Osteoblast (primary cell): ENCODE results near the gene TAGLN2. TPM values are rescaled to one million over a fixed set of nuclear protein-coding genes. Genes with fewer than 3 reads are reported as not detected.

Experiments used
- DNase-seq: peaks from one replicate; pipeline ENCODE4 v3.0.0; 2011; ENCODE audit warnings: low spot score, mixed read lengths; ENCODE audit not compliant: insufficient read length; ENCODE audit errors: missing footprints
- H2AFZ ChIP-seq: 2 replicates; pipeline ENCODE4 v1.6.0; 2011; ENCODE audit warnings: mild to moderate bottlenecking, low read length
- H3K27ac ChIP-seq: 2 replicates; pipeline ENCODE4 v1.5.1; 2011; ENCODE audit warnings: mild to moderate bottlenecking, low read depth, low read length, moderate library complexity
- H3K27me3 ChIP-seq: 2 replicates; pipeline ENCODE4 v1.6.0; 2012; ENCODE audit warnings: mild to moderate bottlenecking, control low read depth, inconsistent platforms, low read length, moderate library complexity; ENCODE audit not compliant: insufficient read depth
- H3K36me3 ChIP-seq: 2 replicates; pipeline ENCODE4 v1.5.1; 2011; ENCODE audit warnings: mild to moderate bottlenecking, low read length, control low read depth, moderate library complexity; ENCODE audit not compliant: insufficient read depth
- H3K4me1 ChIP-seq: 2 replicates; pipeline ENCODE4 v1.5.1; 2011; ENCODE audit warnings: mild to moderate bottlenecking, low read length, control low read depth, moderate library complexity; ENCODE audit not compliant: insufficient read depth
- H3K4me2 ChIP-seq: 2 replicates; pipeline ENCODE4 v1.6.0; 2011; ENCODE audit warnings: mild to moderate bottlenecking, low read length; ENCODE audit not compliant: insufficient read depth
- H3K4me3 ChIP-seq: fragments of 200-600 bp; sonication (generic); 3 replicates; pipeline ENCODE4 v1.5.1; 2012; ENCODE audit warnings: mild to moderate bottlenecking, low read length, inconsistent platforms; ENCODE audit not compliant: insufficient read depth
- H3K79me2 ChIP-seq: 2 replicates; pipeline ENCODE4 v1.6.0; 2012; ENCODE audit warnings: mild to moderate bottlenecking, low read length, control low read depth, inconsistent platforms; ENCODE audit not compliant: insufficient read depth
- H3K9me3 ChIP-seq: 2 replicates; pipeline ENCODE4 v1.5.1; 2011; ENCODE audit warnings: low read depth, low read length, control low read depth
- H4K20me1 ChIP-seq: 2 replicates; pipeline ENCODE4 v1.6.0; 2012; ENCODE audit warnings: mild to moderate bottlenecking, low read length, control low read depth; ENCODE audit not compliant: insufficient read depth
- total RNA-seq: library from RNA; depleted of rRNA; stranded (reverse); fragments of >200 nt; gene quantifications from 2 replicates; pipeline ENCODE4 v1.2.3, GENCODE V29; 2012
- TF ChIP-seq, protein P1 (sequence below): IDR thresholded peaks from 2 replicates; pipeline ENCODE4 v1.5.1; 2011; ENCODE audit warnings: mild to moderate bottlenecking, low read depth, low read length, moderate library complexity; ENCODE audit errors: extremely low read depth

Gene TAGLN2
- total RNA-seq, 1 donor: 159 TPM

GRCh38 chr1:159940006-159940620 is 14.8 kb upstream of the TAGLN2 start:
- H3K27me3 ChIP-seq: peaks cover 28% of the 10 kb centered on the region
- TF ChIP-seq, protein P1, sequence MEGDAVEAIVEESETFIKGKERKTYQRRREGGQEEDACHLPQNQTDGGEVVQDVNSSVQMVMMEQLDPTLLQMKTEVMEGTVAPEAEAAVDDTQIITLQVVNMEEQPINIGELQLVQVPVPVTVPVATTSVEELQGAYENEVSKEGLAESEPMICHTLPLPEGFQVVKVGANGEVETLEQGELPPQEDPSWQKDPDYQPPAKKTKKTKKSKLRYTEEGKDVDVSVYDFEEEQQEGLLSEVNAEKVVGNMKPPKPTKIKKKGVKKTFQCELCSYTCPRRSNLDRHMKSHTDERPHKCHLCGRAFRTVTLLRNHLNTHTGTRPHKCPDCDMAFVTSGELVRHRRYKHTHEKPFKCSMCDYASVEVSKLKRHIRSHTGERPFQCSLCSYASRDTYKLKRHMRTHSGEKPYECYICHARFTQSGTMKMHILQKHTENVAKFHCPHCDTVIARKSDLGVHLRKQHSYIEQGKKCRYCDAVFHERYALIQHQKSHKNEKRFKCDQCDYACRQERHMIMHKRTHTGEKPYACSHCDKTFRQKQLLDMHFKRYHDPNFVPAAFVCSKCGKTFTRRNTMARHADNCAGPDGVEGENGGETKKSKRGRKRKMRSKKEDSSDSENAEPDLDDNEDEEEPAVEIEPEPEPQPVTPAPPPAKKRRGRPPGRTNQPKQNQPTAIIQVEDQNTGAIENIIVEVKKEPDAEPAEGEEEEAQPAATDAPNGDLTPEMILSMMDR: no peak
- no peak overlapping the region for H3K27ac ChIP-seq
- peaks cover under 1% of the 10 kb centered on the region for H3K4me1 ChIP-seq
- H3K9me3 ChIP-seq: no peaks in the 10 kb centered on the region
- peak; percentile 85 for DNase-seq
- no peaks in the 10 kb centered on the region for H3K79me2 ChIP-seq
- H3K4me2 ChIP-seq: no peak overlapping the region
- H4K20me1 ChIP-seq: no peaks in the 10 kb centered on the region
- H3K36me3 ChIP-seq: no peaks in the 10 kb centered on the region
- no peak overlapping the region for H2AFZ ChIP-seq
- H3K4me3 ChIP-seq: no peak overlapping the region

DNA sequence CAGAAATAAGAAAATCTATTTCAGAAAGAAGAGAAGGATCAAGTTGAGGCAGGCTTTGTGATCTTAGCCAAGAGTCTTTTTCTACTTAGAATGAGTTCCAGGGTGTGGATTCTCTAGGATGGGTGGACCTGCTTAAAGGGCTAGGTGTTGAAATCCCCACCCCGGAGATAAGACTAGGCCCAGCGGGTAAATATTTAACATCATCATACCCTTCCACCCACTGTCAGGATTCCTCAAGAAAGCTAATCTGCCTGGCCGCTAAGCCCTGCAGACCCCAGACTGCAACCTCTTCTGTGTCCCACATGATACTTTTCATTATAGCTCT is 14.3 kb upstream of the TAGLN2 start:
- Histone ChIP-seq H3K4me3 (no peak overlapping the region), H4K20me1 (no peaks in the 10 kb centered on the region)
- no peak for DNase-seq

GRCh38 chr1:159938905-159939677 is 13.8 kb upstream of the TAGLN2 start:
- H3K9me3 ChIP-seq: no peaks in the 10 kb centered on the region
- no peak overlapping the region for H3K4me3 ChIP-seq
- no peaks in the 10 kb centered on the region for H3K4me1 ChIP-seq
- no peaks in the 10 kb centered on the region for H4K20me1 ChIP-seq
- H3K27ac ChIP-seq: no peak overlapping the region
- DNase-seq: no peak
- TF ChIP-seq, protein P1: no peak
- H3K27me3 ChIP-seq: peaks cover 18% of the 10 kb centered on the region
- no peaks in the 10 kb centered on the region for H3K79me2 ChIP-seq
- H3K36me3 ChIP-seq: no peaks in the 10 kb centered on the region
- no peak overlapping the region for H3K4me2 ChIP-seq
- no peak overlapping the region for H2AFZ ChIP-seq

More for the DNA sequence above, 14.3 kb upstream of the TAGLN2 start:
- Histone ChIP-seq H2AFZ (no peak overlapping the region), H3K36me3 (no peaks in the 10 kb centered on the region), H3K9me3 (no peaks in the 10 kb centered on the region), H3K4me2 (no peak overlapping the region), H3K4me1 (no peaks in the 10 kb centered on the region), H3K27me3 (peaks cover 23% of the 10 kb centered on the region), H3K79me2 (no peaks in the 10 kb centered on the region), H3K27ac (no peak overlapping the region)
- TF ChIP-seq, protein P1: no peak

DNA sequence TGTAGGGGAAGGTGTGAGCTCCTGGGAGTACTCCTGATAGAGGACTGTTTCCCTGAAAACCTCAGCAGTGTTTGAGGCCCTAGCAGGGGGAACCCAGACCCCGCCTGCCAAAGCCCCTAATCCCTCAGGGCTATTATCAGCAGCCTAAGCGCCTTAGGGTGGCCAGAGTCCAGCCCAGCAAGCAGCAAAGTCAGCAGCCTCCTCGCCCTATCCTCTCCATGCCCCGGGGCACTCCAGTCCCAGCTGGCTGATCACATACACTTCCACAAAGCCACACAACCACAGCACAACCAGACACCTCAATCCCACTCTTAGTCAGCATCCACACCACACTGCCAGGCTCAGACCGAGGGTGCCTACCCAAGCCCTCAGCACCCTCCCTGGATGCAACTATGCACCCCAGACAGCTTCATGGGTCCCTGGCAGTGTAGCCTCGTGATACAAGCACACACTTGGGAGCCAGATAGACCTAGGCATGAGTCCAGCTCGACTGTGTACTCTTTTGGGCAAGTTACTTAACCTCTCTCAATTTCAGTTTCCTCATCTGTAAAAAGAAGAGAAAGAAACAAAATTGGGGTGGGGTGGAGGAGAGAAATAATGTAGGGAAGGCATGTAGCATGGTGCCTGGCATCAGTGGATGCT is 13.0 kb upstream of the TAGLN2 start:
- TF ChIP-seq, protein P1: no peak
- Histone ChIP-seq H3K27me3 (peaks cover 15% of the 10 kb centered on the region), H3K79me2 (no peaks in the 10 kb centered on the region), H3K4me2 (no peak overlapping the region), H3K36me3 (no peaks in the 10 kb centered on the region), H3K9me3 (no peaks in the 10 kb centered on the region), H3K4me1 (no peaks in the 10 kb centered on the region), H2AFZ (no peak overlapping the region), H4K20me1 (no peaks in the 10 kb centered on the region), H3K4me3 (no peak overlapping the region), H3K27ac (no peak overlapping the region)
- peak; percentile 66 for DNase-seq
